Measurements from ENCODE around the gene NIPAL1.

DNA sequence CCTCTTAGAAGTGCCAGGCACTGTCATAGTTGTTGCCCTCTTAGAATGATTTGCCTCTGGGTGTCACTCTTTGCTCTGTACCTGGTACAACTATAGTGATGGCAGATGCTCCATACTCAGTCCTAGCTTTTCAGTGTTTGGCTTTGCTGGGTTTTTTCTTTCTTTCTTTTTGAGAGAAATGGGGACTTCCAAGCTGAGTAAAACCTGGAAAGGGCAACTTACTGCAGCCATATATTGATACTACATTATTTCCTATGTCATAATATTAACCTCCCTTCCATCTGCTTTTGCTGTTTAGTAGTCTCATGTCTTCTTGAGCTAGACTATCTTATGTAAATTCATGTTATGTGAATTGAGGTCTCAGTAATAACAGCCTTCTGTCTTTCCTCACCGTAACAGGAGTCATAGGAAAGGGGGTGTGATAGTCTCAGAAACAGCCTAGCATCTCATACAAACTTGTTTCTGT lies 49.0 kb downstream of the NIPAL1 start:
- TF ChIP-seq, protein P1, sequence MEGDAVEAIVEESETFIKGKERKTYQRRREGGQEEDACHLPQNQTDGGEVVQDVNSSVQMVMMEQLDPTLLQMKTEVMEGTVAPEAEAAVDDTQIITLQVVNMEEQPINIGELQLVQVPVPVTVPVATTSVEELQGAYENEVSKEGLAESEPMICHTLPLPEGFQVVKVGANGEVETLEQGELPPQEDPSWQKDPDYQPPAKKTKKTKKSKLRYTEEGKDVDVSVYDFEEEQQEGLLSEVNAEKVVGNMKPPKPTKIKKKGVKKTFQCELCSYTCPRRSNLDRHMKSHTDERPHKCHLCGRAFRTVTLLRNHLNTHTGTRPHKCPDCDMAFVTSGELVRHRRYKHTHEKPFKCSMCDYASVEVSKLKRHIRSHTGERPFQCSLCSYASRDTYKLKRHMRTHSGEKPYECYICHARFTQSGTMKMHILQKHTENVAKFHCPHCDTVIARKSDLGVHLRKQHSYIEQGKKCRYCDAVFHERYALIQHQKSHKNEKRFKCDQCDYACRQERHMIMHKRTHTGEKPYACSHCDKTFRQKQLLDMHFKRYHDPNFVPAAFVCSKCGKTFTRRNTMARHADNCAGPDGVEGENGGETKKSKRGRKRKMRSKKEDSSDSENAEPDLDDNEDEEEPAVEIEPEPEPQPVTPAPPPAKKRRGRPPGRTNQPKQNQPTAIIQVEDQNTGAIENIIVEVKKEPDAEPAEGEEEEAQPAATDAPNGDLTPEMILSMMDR (IDR thresholded peaks at IDR 0.05) = no peak
- TF ChIP-seq POLR2A (IDR thresholded peaks at IDR 0.05) (no peak), POLR2AphosphoS5 (IDR thresholded peaks at IDR 0.05; ENCODE audit: insufficient read depth in 1 of 2, low read depth in 1 of 2) (no peak)
